Mucosa of rectum (tissue), 2 donors: ENCODE measurements around the gene FLVCR1.
"Not testable (repeated sequence)": the region's sequence is repeated elsewhere in the genome, so short reads cannot be mapped to it uniquely, and the experiment has no call there.

Source experiments
- H3K27ac ChIP-seq, 2 donors: one replicate each; pipeline ENCODE4 v1.7.0; 2013; ENCODE audit warnings: inconsistent platforms in 2 of 2, low read depth in 2 of 2, low read length in 2 of 2
- H3K27me3 ChIP-seq, 2 donors: one replicate each; pipeline ENCODE4 v1.7.0; 2013; ENCODE audit warnings: low read length in 2 of 2; ENCODE audit not compliant: control insufficient read depth in 2 of 2, insufficient read depth in 2 of 2
- H3K36me3 ChIP-seq, 2 donors: one replicate each; pipeline ENCODE4 v1.7.0; 2013; ENCODE audit warnings: low read length in 2 of 2; ENCODE audit not compliant: control insufficient read depth in 2 of 2, insufficient read depth in 2 of 2
- H3K4me1 ChIP-seq, 2 donors: one replicate each; pipeline ENCODE4 v1.7.0; 2013; ENCODE audit warnings: low read length in 2 of 2, mild to moderate bottlenecking in 1 of 2; ENCODE audit not compliant: control insufficient read depth in 2 of 2, insufficient read depth in 2 of 2
- H3K4me3 ChIP-seq, 2 donors: one replicate each; pipeline ENCODE4 v1.7.0; 2013; ENCODE audit warnings: low read length in 2 of 2
- H3K9ac ChIP-seq, 2 donors: one replicate each; pipeline ENCODE4 v1.7.0; 2013; ENCODE audit warnings: low read length in 2 of 2, low read depth in 1 of 2, mild to moderate bottlenecking in 1 of 2
- H3K9me3 ChIP-seq, 2 donors: one replicate each; pipeline ENCODE4 v1.7.0; 2013; ENCODE audit warnings: low read length in 2 of 2; ENCODE audit not compliant: control insufficient read depth in 2 of 2
- donor health status: healthy.
- donor health status: Normal muscosa, but diverticular disease.

Gene FLVCR1

GRCh38 chr1:212910213-212910612 lies 52.1 kb downstream of the FLVCR1 start:
- H3K36me3 ChIP-seq, H3K4me3 ChIP-seq, H3K9me3 ChIP-seq, H3K27me3 ChIP-seq, H3K27ac ChIP-seq, H3K9ac ChIP-seq, H3K4me1 ChIP-seq: not testable (repeated sequence)

GRCh38 chr1:212913638-212914037 lies 55.6 kb downstream of the FLVCR1 start:
- H3K36me3 ChIP-seq, H3K4me3 ChIP-seq, H3K9ac ChIP-seq, H3K27ac ChIP-seq, H3K27me3 ChIP-seq, H3K9me3 ChIP-seq, H3K4me1 ChIP-seq: not testable (repeated sequence)

GRCh38 chr1:212914110-212914509 lies 56.0 kb downstream of the FLVCR1 start:
- not testable (repeated sequence) for H3K27ac ChIP-seq, H3K9ac ChIP-seq, H3K36me3 ChIP-seq, H3K4me3 ChIP-seq, H3K27me3 ChIP-seq, H3K4me1 ChIP-seq, H3K9me3 ChIP-seq

GRCh38 chr1:212914789-212915188 lies 56.7 kb downstream of the FLVCR1 start:
- Histone ChIP-seq H3K36me3 (no peaks in the 10 kb centered on the region), H3K9me3 (no peaks in the 10 kb centered on the region), H3K27ac (no peak overlapping the region), H3K4me1 (peaks cover 0 to 2% of the 10 kb centered on the region in 2 donors), H3K27me3 (no peaks in the 10 kb centered on the region), H3K4me3 (no peak overlapping the region), H3K9ac (no peak overlapping the region)

GRCh38 chr1:212915245-212916091 lies 57.4 kb downstream of the FLVCR1 start:
- H3K36me3 ChIP-seq = no peaks in the 10 kb centered on the region
- no peak overlapping the region for H3K9ac ChIP-seq
- no peak overlapping the region for H3K27ac ChIP-seq
- no peaks in the 10 kb centered on the region for H3K27me3 ChIP-seq
- H3K9me3 ChIP-seq = no peaks in the 10 kb centered on the region
- no peak overlapping the region for H3K4me3 ChIP-seq
- peaks cover 0 to 2% of the 10 kb centered on the region in 2 donors for H3K4me1 ChIP-seq

- Histone ChIP-seq H3K36me3 (no peaks in the 10 kb centered on the region), H3K27ac (no peak overlapping the region), H3K9me3 (no peaks in the 10 kb centered on the region), H3K27me3 (peaks cover 0 to 2% of the 10 kb centered on the region in 2 donors), H3K4me1 (peaks cover 0 to 2% of the 10 kb centered on the region in 2 donors), H3K4me3 (no peak overlapping the region), H3K9ac (no peak overlapping the region)
Observed at GRCh38 chr1:212916481-212917133, 58.5 kb downstream of the FLVCR1 start.

GRCh38 chr1:212917134-212917485 lies 59.0 kb downstream of the FLVCR1 start:
- no peak overlapping the region for H3K27ac ChIP-seq
- H3K4me3 ChIP-seq = no peak overlapping the region
- H3K36me3 ChIP-seq = no peaks in the 10 kb centered on the region
- peaks cover 0 to 2% of the 10 kb centered on the region in 2 donors for H3K27me3 ChIP-seq
- peaks cover 0 to 2% of the 10 kb centered on the region in 2 donors for H3K4me1 ChIP-seq
- no peaks in the 10 kb centered on the region for H3K9me3 ChIP-seq
- H3K9ac ChIP-seq = no peak overlapping the region

GRCh38 chr1:212917858-212918257 lies 59.8 kb downstream of the FLVCR1 start:
- no peaks in the 10 kb centered on the region for H3K36me3 ChIP-seq
- H3K4me1 ChIP-seq = peaks cover 0 to 2% of the 10 kb centered on the region in 2 donors
- no peak overlapping the region for H3K27ac ChIP-seq
- H3K27me3 ChIP-seq = peaks cover 0 to 2% of the 10 kb centered on the region in 2 donors
- H3K9ac ChIP-seq = no peak overlapping the region
- H3K9me3 ChIP-seq = no peaks in the 10 kb centered on the region
- H3K4me3 ChIP-seq = no peak overlapping the region

- peaks cover 0 to 2% of the 10 kb centered on the region in 2 donors for H3K27me3 ChIP-seq
- no peak overlapping the region for H3K9ac ChIP-seq
Observed at GRCh38 chr1:212918824-212919223, 60.7 kb downstream of the FLVCR1 start.

GRCh38 chr1:212920246-212920645 lies 62.2 kb downstream of the FLVCR1 start:
- H3K4me3 ChIP-seq = no peak overlapping the region
- peaks cover 0 to 2% of the 10 kb centered on the region in 2 donors for H3K27me3 ChIP-seq
- peaks cover 0 to 2% of the 10 kb centered on the region in 2 donors for H3K4me1 ChIP-seq
- H3K27ac ChIP-seq = no peak overlapping the region
- no peak overlapping the region for H3K9ac ChIP-seq
- no peaks in the 10 kb centered on the region for H3K36me3 ChIP-seq
- H3K9me3 ChIP-seq = no peaks in the 10 kb centered on the region

More at GRCh38 chr1:212918824-212919223, 60.7 kb downstream of the FLVCR1 start:
- peaks cover 0 to 2% of the 10 kb centered on the region in 2 donors for H3K4me1 ChIP-seq
- no peaks in the 10 kb centered on the region for H3K36me3 ChIP-seq
- no peak overlapping the region for H3K4me3 ChIP-seq
- no peaks in the 10 kb centered on the region for H3K9me3 ChIP-seq
- no peak overlapping the region for H3K27ac ChIP-seq
